ENCODE measurements around the gene VIL1. TPM values are rescaled to one million over a fixed set of nuclear protein-coding genes. Genes with fewer than 3 reads are reported as not detected.

Gene VIL1
- total RNA-seq, 1 experiment from 2014 or later: 401 TPM

DNA sequence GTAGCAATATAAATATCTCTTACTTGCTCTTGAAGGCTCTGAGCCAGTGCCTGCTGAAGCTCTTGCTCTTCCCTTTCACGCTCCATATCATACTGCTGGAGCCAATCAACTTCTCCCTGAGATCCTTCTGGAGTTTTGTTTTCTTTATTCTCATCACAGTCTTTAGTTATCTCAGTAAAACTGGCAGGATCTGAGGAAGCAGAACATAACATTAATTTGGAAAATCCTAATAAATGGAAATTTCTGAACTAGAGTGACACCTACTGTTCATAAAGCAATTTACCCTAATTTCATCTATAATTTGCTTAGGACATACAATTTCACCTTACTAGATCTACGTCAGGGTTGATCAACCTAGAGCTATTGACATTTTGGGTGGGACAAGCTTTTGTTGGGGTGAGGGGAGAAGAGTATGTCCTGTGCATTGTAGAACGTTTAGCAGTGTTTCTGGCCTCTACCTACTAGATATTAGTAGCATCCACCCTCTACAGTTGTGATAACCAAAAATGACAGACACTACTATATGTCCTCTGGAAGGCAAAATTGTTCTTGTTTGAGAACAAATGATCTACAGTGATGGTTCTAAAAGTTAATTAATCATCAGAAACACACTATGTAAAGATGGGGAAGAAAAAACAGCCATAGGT is 47.2 kb downstream of the VIL1 start:
- H3K27me3 Mint-ChIP-seq (ENCODE audit: insufficient read depth, unreplicated experiment): no peaks in the 10 kb centered on the region
- no peak overlapping the region for H3K4me3 Mint-ChIP-seq (ENCODE audit: unreplicated experiment)
- intact Hi-C loops (cut with micrococcal nuclease; ENCODE audit: unreplicated experiment): loop anchor here (1.0 to 5.0 kb wide), 4 partner anchors 21 to 194 kb away; no protein-coding TSS in a partner anchor
- no peak overlapping the region for H3K27ac Mint-ChIP-seq (ENCODE audit: unreplicated experiment)
- peaks cover 1% of the 10 kb centered on the region; the same call in 1 of the 2 replicates for H3K36me3 ChIP-seq (ENCODE audit: control insufficient read depth, insufficient read depth, low read length)
- H3K4me3 ChIP-seq (ENCODE audit: low read depth, low read length): no peak overlapping the region
- ChIA-PET POLR2A (no interaction called here), CTCF (interaction anchor here (0.7 to 1.3 kb wide), 6 partner anchors 47 to 195 kb away, joined by 3 to 6 read pairs (median 4); partner anchors contain the start of gene VIL1)
- no peaks in the 10 kb centered on the region for H3K4me1 Mint-ChIP-seq (ENCODE audit: low read depth, unreplicated experiment)
- DNase-seq: no peak
- peaks cover 51% of the 10 kb centered on the region for H3K36me3 Mint-ChIP-seq (ENCODE audit: insufficient read depth, unreplicated experiment)
- H3K4me1 ChIP-seq: no peaks in the 10 kb centered on the region
- no peaks in the 10 kb centered on the region for H3K27me3 ChIP-seq (replicated peaks; ENCODE audit: control insufficient read depth, insufficient read depth, low read length)
- no peaks in the 10 kb centered on the region for H3K9me3 ChIP-seq
- no TSS peak for BruUV-seq (replicated peaks)
- no peaks in the 10 kb centered on the region for H3K9me3 Mint-ChIP-seq (ENCODE audit: unreplicated experiment)
- TF ChIP-seq, protein P1, sequence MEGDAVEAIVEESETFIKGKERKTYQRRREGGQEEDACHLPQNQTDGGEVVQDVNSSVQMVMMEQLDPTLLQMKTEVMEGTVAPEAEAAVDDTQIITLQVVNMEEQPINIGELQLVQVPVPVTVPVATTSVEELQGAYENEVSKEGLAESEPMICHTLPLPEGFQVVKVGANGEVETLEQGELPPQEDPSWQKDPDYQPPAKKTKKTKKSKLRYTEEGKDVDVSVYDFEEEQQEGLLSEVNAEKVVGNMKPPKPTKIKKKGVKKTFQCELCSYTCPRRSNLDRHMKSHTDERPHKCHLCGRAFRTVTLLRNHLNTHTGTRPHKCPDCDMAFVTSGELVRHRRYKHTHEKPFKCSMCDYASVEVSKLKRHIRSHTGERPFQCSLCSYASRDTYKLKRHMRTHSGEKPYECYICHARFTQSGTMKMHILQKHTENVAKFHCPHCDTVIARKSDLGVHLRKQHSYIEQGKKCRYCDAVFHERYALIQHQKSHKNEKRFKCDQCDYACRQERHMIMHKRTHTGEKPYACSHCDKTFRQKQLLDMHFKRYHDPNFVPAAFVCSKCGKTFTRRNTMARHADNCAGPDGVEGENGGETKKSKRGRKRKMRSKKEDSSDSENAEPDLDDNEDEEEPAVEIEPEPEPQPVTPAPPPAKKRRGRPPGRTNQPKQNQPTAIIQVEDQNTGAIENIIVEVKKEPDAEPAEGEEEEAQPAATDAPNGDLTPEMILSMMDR (IDR thresholded peaks at IDR 0.05; ENCODE audit: insufficient read depth in 1 of 2, low read depth in 1 of 2, low read length in 1 of 2, severe bottlenecking in 1 of 2, unreplicated experiment in 1 of 2): peak; percentile 21 to 52

DNA sequence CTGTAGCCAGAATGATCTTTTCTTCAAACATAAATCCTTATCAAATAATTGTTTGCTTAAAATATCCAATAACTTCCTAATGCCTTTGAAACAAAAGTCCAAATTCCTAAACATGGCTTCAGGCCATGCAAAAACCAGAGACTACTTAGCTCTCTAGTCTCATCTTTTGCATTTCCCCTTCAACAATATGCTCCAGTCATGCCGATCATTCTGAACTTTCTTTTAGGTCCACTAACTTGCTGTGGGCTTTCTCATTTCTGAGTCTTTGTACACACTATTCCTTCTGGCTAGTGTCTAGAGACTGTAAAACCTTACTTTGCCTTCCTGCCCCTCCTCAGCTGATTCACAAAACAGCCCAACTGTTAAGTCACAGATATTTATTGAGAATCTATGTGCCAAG is 51.5 kb downstream of the VIL1 start:
- Histone ChIP-seq H3K27me3 (replicated peaks; ENCODE audit: control insufficient read depth, insufficient read depth, low read length) (no peaks in the 10 kb centered on the region), H3K36me3 (ENCODE audit: control insufficient read depth, insufficient read depth, low read length) (no peaks in the 10 kb centered on the region), H3K9me3 (no peaks in the 10 kb centered on the region), H3K4me1 (no peaks in the 10 kb centered on the region), H3K4me3 (ENCODE audit: low read depth, low read length) (no peak overlapping the region)
- ChIA-PET CTCF (no interaction called here), POLR2A (no interaction called here)
- TF ChIP-seq, protein P1 (IDR thresholded peaks at IDR 0.05; ENCODE audit: insufficient read depth in 1 of 2, low read depth in 1 of 2, low read length in 1 of 2, severe bottlenecking in 1 of 2, unreplicated experiment in 1 of 2): no peak
- no peaks in the 10 kb centered on the region for H3K4me1 Mint-ChIP-seq (ENCODE audit: low read depth, unreplicated experiment)
- H3K27ac Mint-ChIP-seq (ENCODE audit: unreplicated experiment): no peak overlapping the region
- H3K27me3 Mint-ChIP-seq (ENCODE audit: insufficient read depth, unreplicated experiment): no peaks in the 10 kb centered on the region
- peaks cover 49% of the 10 kb centered on the region for H3K36me3 Mint-ChIP-seq (ENCODE audit: insufficient read depth, unreplicated experiment)
- no peak for DNase-seq
- no peak overlapping the region for H3K4me3 Mint-ChIP-seq (ENCODE audit: unreplicated experiment)
- intact Hi-C loops (cut with micrococcal nuclease; ENCODE audit: unreplicated experiment): no loop called here
- BruUV-seq (replicated peaks): no TSS peak
- no peaks in the 10 kb centered on the region for H3K9me3 Mint-ChIP-seq (ENCODE audit: unreplicated experiment)

DNA sequence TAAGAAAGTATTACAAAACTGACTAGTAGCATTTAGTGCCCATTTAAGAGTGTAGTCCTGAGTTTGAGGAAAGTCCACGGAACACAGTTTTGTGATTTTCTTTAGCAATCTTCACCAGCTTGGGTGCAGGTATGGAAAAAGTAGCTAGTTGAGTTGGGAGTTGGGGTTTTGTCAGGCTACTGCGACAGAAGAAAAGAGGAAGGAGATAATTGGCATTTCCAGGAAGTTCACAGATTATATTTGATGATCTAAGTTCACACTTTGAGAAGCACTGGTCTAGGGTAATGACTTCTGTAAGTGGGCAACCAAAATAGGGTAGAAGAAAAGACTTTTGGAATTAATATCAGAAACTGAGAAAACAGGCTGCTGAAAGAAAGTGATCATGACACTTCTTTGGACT is 52.1 kb downstream of the VIL1 start:
- ChIA-PET CTCF (no interaction called here), POLR2A (no interaction called here)
- intact Hi-C loops (cut with micrococcal nuclease; ENCODE audit: unreplicated experiment): no loop called here
- H3K27me3 Mint-ChIP-seq (ENCODE audit: insufficient read depth, unreplicated experiment): no peaks in the 10 kb centered on the region
- no peak overlapping the region for H3K27ac Mint-ChIP-seq (ENCODE audit: unreplicated experiment)
- Histone ChIP-seq H3K9me3 (no peaks in the 10 kb centered on the region), H3K36me3 (ENCODE audit: control insufficient read depth, insufficient read depth, low read length) (no peaks in the 10 kb centered on the region), H3K4me1 (no peaks in the 10 kb centered on the region), H3K27me3 (replicated peaks; ENCODE audit: control insufficient read depth, insufficient read depth, low read length) (no peaks in the 10 kb centered on the region), H3K4me3 (ENCODE audit: low read depth, low read length) (no peak overlapping the region)
- peaks cover 45% of the 10 kb centered on the region for H3K36me3 Mint-ChIP-seq (ENCODE audit: insufficient read depth, unreplicated experiment)
- TF ChIP-seq, protein P1 (IDR thresholded peaks at IDR 0.05; ENCODE audit: insufficient read depth in 1 of 2, low read depth in 1 of 2, low read length in 1 of 2, severe bottlenecking in 1 of 2, unreplicated experiment in 1 of 2): no peak
- H3K4me1 Mint-ChIP-seq (ENCODE audit: low read depth, unreplicated experiment): no peaks in the 10 kb centered on the region
- H3K9me3 Mint-ChIP-seq (ENCODE audit: unreplicated experiment): no peaks in the 10 kb centered on the region
- DNase-seq: no peak
- no peak overlapping the region for H3K4me3 Mint-ChIP-seq (ENCODE audit: unreplicated experiment)
- BruUV-seq (replicated peaks): no TSS peak

All from Caco-2 (cell line).